A673 (cell line): ENCODE data around the gene GIMAP5.

Source experiments
- EZH2 ChIP-seq: fragments of 200-600 bp; sonication (generic); IDR thresholded peaks from 2 replicates; pipeline ENCODE4 v1.6.1; 2017; ENCODE audit warnings: borderline replicate concordance, low read depth, mild to moderate bottlenecking, mixed read lengths, antibody characterized with exemption, low read length; ENCODE audit not compliant: poor library complexity, severe bottlenecking
- TF ChIP-seq, protein P1 (sequence below): fragments of 300-800, 200-600 bp; sonication (generic); conservative IDR thresholded peaks from 2 replicates; pipeline ENCODE4 v1.5.1; 2017; ENCODE audit warnings: low read depth, mild to moderate bottlenecking, antibody characterized with exemption, low read length, moderate library complexity, mixed read lengths

DNA sequence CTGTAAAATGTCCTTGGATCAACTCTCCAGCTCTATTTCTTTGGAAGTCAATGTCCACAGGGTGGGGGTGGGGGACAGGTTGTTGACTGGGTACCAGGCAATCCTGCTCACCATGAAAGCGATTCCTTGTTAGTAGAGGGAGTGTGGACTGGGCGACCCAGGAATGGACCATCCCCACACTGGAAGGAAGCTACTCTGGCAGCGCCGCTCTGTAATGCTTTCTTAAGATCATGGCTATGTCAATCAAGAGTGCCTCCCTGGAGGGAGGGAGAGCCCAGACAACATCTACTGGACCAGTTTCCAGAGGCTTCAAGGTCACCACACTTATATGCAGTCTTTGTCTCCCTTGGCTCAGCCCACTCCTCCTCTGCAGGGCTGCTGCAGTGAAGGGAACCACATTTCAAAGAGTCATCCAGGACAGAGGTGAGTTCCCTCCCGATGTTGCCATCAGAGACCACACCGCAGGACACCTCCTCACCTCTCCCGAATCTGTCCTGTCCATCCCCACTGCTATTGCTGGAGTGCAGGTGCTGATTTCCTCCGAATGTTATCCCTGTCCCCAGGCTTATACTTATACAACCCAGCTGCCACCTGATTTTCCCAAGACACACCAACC lies 6.9 kb downstream of the GIMAP5 start:
- no peak for TF ChIP-seq EZH2
- TF ChIP-seq, protein P1, sequence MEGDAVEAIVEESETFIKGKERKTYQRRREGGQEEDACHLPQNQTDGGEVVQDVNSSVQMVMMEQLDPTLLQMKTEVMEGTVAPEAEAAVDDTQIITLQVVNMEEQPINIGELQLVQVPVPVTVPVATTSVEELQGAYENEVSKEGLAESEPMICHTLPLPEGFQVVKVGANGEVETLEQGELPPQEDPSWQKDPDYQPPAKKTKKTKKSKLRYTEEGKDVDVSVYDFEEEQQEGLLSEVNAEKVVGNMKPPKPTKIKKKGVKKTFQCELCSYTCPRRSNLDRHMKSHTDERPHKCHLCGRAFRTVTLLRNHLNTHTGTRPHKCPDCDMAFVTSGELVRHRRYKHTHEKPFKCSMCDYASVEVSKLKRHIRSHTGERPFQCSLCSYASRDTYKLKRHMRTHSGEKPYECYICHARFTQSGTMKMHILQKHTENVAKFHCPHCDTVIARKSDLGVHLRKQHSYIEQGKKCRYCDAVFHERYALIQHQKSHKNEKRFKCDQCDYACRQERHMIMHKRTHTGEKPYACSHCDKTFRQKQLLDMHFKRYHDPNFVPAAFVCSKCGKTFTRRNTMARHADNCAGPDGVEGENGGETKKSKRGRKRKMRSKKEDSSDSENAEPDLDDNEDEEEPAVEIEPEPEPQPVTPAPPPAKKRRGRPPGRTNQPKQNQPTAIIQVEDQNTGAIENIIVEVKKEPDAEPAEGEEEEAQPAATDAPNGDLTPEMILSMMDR, result no peak
